Measurements from ENCODE around the gene AURKAIP1. TPM values are rescaled to one million over a fixed set of nuclear protein-coding genes. Genes with fewer than 3 reads are reported as not detected.

AURKAIP1 gene
- total RNA-seq, 1 donor from 2014 or later: 130 TPM

DNA sequence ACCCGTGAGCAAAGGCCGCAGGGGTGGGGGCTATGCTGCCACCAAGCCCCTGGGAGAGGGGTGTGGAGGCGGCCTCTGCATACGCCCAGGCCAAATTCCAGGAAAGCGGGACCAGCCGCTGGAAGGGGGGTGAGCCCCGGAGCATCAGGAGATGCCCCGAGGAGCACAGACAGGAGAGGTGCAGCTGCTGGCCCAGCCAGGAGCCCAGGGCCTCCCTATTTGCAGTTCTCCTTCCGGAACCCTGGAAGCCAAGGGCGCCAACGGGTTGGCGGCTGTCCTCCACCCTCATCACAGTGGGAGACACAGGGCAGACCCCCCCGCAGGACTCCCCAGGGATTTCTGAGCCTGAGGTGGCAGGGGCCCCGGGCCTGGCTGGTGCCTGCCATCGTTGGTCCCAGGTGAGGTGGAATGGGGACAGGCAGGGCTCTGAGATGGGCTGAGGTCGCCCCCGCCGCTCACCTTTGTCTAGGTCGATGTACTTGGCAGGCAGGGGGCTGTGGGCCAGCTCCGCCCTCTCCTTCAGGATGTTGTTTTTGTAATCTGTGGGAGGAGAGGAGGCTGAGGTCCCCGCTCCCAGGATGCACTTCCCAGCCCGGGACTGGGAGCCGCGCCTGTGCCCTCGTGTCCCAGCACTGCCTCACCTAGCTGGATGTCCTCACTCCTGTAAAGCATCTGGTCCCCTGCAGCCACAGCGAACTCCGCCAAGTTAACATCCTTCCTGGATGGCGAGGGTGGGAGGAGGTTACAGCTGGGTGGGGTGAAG lies 21.4 kb downstream of the AURKAIP1 start:
- H3K36me3 Mint-ChIP-seq (ENCODE audit: unreplicated experiment): no peaks in the 10 kb centered on the region
- H3K27me3 Mint-ChIP-seq (ENCODE audit: unreplicated experiment): peaks cover 12% of the 10 kb centered on the region
- TF ChIP-seq, protein P1, sequence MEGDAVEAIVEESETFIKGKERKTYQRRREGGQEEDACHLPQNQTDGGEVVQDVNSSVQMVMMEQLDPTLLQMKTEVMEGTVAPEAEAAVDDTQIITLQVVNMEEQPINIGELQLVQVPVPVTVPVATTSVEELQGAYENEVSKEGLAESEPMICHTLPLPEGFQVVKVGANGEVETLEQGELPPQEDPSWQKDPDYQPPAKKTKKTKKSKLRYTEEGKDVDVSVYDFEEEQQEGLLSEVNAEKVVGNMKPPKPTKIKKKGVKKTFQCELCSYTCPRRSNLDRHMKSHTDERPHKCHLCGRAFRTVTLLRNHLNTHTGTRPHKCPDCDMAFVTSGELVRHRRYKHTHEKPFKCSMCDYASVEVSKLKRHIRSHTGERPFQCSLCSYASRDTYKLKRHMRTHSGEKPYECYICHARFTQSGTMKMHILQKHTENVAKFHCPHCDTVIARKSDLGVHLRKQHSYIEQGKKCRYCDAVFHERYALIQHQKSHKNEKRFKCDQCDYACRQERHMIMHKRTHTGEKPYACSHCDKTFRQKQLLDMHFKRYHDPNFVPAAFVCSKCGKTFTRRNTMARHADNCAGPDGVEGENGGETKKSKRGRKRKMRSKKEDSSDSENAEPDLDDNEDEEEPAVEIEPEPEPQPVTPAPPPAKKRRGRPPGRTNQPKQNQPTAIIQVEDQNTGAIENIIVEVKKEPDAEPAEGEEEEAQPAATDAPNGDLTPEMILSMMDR (IDR thresholded peaks at IDR 0.05; ENCODE audit: partially characterized antibody, unreplicated experiment): no peak
- peaks cover 3% of the 10 kb centered on the region for H3K9me3 Mint-ChIP-seq (ENCODE audit: unreplicated experiment)
- H3K27ac Mint-ChIP-seq (ENCODE audit: unreplicated experiment): no peak overlapping the region
- peak; percentile 37 for DNase-seq
- H3K4me1 Mint-ChIP-seq (ENCODE audit: low read depth, unreplicated experiment): peaks cover 9% of the 10 kb centered on the region
- H3K4me3 Mint-ChIP-seq (ENCODE audit: unreplicated experiment): no peak overlapping the region

DNA sequence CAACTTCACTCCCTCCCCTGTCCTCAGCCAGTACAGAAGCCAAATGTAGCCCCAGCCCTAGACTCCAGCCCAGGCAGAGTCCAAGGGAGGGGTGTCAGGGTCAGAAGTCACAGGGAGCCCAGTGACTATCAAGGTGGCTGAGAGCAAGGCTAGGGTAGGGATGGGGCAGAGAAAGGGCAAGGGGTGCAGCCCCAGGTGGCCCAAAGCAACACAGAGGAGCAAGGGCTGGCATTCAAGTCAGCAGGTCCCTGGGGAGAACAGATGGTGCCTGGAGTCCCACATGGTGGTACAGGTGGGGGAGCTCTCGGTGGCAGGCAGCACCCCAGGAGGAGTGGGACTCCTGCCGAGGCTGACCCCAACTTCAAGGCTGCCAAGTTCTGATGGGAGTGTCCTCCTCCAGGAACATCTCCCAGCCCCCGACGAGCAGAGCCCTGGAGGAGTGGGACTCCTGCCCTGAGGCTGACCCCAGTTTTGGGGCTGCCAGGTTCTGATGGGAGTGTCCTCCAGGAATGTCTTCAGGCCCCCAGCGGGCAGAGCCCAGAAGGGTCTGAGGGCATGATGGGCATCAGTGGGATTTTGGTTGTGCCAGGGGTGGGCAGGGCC lies 22.1 kb downstream of the AURKAIP1 start:
- DNase-seq: peak; percentile 20
- no peak overlapping the region for H3K27ac Mint-ChIP-seq (ENCODE audit: unreplicated experiment)
- peaks cover 3% of the 10 kb centered on the region for H3K9me3 Mint-ChIP-seq (ENCODE audit: unreplicated experiment)
- peaks cover 9% of the 10 kb centered on the region for H3K4me1 Mint-ChIP-seq (ENCODE audit: low read depth, unreplicated experiment)
- H3K27me3 Mint-ChIP-seq (ENCODE audit: unreplicated experiment): peaks cover 12% of the 10 kb centered on the region
- TF ChIP-seq, protein P1 (IDR thresholded peaks at IDR 0.05; ENCODE audit: partially characterized antibody, unreplicated experiment): no peak
- peak overlapping the region; percentile 63 for H3K4me3 Mint-ChIP-seq (ENCODE audit: unreplicated experiment)
- H3K36me3 Mint-ChIP-seq (ENCODE audit: unreplicated experiment): no peaks in the 10 kb centered on the region

DNA sequence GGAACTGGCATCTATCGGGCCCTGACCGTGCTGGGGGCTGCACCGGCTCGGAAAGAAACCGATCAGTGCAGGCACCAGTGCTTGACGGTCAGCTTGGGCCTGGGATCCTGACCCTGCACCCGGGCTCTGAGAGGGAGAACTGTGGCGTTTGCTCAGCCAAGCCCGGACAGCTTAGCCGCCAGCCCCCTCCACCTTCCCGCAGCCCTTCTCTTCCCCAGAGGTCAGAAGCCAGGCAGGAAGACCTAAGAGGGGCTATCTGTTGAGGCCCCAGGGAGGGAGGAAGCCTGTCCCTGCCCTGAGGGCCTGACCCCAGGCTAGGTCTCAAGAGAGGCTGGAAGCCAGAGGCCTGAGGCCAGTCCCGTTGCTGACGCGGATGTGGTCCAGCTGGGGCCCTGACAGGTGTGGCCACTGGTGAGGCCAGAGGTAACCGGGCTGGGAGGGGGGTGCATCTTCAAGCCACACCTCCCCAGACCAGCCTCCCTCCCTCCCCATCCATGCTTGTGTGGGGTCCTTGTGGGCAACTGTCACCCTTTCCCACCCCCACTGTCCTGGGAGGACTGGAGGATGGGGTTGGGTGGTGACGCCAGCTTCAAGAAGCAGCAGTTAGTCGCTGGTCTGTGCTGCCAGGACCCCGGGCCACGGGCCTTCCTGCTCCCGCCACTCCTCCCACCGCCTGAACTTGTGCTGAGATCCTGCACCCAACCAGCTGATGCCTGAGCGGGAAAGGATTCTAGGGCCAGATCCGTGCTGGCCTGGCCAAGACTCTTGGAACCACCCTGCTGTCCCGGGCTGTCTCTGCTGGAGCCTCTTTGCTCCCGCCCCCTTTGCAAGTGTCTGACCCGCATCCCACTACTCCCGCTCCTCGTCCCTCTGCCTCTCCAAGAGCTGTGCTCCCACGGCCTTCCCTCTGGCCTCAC lies 23.2 kb downstream of the AURKAIP1 start:
- peak; percentile 64 for DNase-seq
- Mint-ChIP-seq H3K9me3 (ENCODE audit: unreplicated experiment) (peaks cover 3% of the 10 kb centered on the region), H3K27me3 (ENCODE audit: unreplicated experiment) (peaks cover 11% of the 10 kb centered on the region), H3K4me3 (ENCODE audit: unreplicated experiment) (peak overlapping the region; percentile 81), H3K4me1 (ENCODE audit: low read depth, unreplicated experiment) (peaks cover 15% of the 10 kb centered on the region), H3K27ac (ENCODE audit: unreplicated experiment) (peak overlapping the region; percentile 75), H3K36me3 (ENCODE audit: unreplicated experiment) (no peaks in the 10 kb centered on the region)
- TF ChIP-seq, protein P1 (IDR thresholded peaks at IDR 0.05; ENCODE audit: partially characterized antibody, unreplicated experiment): no peak

DNA sequence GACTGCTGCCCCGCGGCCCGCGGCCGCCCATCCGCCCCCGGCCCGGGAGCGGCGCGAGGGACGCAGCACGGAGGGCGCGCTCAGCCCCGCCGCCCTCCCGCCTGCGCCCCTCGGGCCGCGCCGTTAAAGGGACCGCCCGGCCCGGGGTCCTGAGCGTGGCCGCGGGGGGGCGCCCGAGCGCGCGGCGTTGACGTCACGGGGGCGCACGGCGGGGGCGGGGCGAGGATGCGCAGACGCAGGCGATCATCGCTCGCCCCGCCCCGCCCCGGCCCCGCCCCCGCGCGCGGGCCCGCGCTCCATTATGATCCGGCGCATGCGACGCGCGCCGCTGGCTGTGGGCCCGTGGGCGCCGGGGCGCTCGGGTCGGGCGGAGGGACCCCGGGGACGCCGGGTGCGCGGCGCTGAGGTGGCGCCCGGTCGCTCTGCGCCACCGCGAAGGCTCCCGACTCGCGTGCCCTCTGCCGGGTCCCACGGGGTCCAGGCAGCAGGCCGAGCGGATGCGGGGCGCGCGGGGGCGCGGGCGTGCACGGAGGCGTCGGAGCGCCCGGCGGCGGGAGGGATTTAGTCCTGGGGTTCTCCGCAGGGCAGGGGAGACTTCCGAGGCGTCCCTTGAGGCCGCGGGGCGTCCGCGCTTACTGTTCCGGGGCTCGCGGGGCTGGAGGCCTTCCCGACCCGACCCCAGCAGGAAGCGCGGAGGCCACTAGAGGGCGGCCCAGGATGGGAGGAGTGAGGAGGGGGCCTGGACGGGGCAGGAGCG lies 25.6 kb downstream of the AURKAIP1 start, which contains the start of gene DVL1:
Gene DVL1, minus strand, starts transcription at position 163 of the 757 bp plus-strand sequence. CDS start 353 bp downstream, outside the sequence.
- Mint-ChIP-seq H3K27ac (ENCODE audit: unreplicated experiment) (peak within 1 kb of the TSS; percentile 28), H3K4me3 (ENCODE audit: unreplicated experiment) (peak within 1 kb of the TSS; percentile 82), H3K4me1 (ENCODE audit: low read depth, unreplicated experiment) (peaks cover 16% of the 10 kb centered on the region), H3K27me3 (ENCODE audit: unreplicated experiment) (peaks cover 12% of the 10 kb centered on the region), H3K36me3 (ENCODE audit: unreplicated experiment) (no peaks in the 10 kb centered on the region), H3K9me3 (ENCODE audit: unreplicated experiment) (peaks cover 3% of the 10 kb centered on the region)
- TF ChIP-seq, protein P1 (IDR thresholded peaks at IDR 0.05; ENCODE audit: partially characterized antibody, unreplicated experiment): peak; percentile 57
- peak; percentile 89 for DNase-seq

Measured in glutamatergic neuron (in vitro differentiated cells).